SKM-1 treated with dmso at 0.1 percent for 144 hours (cell line): ENCODE data around the gene NPVF.

ENCODE experiments used
- DNase-seq: peaks from one replicate; lab custom pipeline; 2025; ENCODE audit not compliant: unreplicated experiment; lab: John Stamatoyannopoulos, UW

The NPVF gene, protein sequence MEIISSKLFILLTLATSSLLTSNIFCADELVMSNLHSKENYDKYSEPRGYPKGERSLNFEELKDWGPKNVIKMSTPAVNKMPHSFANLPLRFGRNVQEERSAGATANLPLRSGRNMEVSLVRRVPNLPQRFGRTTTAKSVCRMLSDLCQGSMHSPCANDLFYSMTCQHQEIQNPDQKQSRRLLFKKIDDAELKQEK

DNA sequence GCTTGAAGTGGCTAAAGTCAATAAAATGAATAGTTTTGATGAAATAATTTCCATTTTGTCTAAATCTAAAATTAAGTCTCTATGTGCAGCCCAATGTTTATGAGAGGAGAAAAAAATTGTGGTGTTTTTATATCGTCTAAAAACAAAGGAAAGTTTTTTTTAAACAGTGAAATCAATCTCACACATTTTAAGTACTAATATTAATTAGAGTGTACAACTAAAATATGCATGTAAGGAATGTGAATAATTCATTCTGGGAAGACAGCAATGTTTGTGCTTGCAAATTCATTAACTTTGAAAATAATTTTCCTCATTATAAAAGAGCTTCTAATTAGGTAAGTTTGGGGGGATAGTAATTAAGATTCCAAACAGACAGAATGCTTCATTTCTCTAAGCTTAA is at the start of gene NPVF:
TSS of gene NPVF (minus strand) at position 101 of the 400 bp plus-strand sequence. CDS start at position 54, 47 bp downstream.
- DNase-seq, result no peak

DNA sequence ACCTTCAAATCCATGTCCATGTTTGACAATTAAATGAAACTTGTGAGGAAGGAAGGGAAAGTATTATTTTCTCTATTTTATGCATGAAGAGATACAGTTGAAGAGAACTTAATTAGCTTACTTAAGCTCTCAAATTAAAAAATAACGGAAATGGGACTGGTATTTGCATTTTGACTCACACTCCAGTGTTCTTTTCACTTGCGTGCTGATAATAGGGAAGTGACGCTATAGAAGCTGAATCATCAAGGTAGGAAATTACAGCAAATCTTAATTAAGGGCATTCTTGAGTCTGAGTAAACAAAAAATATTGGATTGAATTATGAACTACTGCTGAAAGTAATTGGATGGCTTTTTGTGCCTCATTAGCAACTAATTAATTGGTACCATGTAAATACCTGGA is 44.0 kb upstream of the NPVF start:
- DNase-seq, result no peak

DNA sequence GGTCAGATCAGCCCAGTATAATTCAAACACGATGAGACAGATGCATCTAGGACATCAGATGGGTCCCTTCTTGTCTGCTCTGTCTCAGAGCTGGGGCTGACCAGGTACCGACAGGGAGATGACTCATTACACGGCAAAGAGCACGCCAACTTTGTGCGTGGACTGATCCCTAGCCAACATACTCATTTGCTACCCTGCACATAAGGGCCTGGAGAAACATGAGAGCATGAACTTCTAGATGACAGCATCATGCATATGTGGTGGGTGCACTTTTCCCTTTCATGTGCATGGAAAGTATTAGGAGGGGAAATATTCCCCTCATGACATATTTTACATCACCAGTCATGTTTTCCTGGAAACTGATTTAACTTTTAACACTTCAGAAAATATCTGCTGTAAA is 35.1 kb upstream of the NPVF start:
- DNase-seq, result no peak

GRCh38 chr7:25262586-25262985 is 34.3 kb upstream of the NPVF start:
- DNase-seq, result no peak

DNA sequence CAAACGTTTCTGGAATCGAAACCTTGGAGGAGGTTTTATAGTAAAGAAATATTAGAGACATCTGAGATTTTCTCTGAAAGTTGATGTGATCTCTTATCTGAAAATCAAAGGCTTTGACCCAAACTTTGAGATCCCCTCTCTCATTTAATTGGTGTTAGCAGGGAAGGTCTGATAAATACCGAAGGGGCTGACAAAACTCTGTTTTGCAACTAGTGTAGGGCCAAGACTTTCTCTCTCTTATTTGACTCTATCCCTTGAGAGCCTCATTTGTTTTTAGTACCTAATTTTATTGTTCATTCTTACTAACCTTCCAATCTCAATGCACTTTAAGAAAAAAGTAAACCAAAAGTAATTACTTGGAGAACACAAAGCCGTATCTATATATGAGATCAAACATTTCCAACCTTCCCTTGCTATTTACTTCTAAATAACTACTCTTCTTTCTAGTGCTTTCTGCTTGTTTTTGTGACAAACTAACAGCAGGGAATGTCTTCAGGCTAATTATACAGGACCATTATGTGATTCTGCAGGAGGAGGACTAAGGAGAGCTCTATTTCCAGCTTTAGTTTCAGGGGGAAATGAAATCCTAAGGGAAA is 33.4 kb upstream of the NPVF start:
- DNase-seq, result no peak

DNA sequence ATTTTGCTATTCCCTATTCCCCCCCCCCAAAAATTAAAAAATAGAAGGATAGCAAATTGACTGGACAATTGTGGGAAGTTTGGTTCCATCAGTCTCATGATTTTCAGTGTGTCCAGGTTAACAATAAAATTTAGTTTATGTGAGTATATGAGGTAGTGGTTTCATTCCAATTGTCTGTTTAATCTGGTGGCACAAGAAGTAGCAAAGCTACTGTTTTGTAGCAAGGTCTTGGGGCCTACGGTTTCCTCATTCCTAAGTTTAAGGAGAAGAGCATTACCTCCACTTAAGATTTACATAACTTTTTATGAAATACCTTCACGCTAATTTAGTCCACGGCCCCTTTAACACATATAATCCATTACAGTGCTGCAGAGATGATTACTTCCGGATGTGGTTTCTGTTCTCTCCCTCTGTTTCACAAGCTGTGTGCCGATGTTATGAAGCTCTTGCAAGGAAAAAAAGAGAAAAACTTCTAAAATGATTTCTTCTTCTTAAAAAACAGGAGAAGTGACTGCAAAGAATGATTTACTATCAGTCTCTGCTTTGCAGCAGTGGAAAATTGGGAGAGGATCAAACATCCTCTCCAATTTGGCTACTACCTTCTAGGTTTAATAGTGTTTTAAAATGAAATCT is 32.7 kb upstream of the NPVF start:
- peak; percentile 42 for DNase-seq

- peak; percentile 72 for DNase-seq
Measured at GRCh38 chr7:25259487-25260243, 31.4 kb upstream of the NPVF start.

DNA sequence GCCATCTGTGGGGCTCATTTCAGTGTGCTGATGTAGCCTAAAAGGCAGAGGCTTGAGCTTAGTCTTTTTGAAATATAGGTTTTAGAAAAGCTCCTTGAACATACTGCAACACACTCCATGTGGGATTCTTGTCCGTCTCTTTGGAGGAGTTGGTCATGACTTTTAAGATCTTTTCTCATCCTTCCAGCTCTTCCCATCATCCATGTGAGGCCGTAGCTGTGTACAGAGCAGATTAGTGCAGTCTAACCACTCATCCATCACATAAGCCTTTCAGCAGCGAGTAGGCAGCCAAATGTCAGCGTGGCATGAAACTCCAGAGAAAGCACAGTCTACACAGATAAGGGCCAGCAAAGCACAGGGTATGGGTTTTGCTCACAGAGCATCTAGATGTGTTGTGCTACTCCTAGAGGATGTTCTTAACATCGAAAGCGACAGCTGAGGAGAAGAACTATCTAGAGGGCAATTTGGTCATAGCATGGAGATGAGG is 28.1 kb upstream of the NPVF start:
- no peak for DNase-seq

DNA sequence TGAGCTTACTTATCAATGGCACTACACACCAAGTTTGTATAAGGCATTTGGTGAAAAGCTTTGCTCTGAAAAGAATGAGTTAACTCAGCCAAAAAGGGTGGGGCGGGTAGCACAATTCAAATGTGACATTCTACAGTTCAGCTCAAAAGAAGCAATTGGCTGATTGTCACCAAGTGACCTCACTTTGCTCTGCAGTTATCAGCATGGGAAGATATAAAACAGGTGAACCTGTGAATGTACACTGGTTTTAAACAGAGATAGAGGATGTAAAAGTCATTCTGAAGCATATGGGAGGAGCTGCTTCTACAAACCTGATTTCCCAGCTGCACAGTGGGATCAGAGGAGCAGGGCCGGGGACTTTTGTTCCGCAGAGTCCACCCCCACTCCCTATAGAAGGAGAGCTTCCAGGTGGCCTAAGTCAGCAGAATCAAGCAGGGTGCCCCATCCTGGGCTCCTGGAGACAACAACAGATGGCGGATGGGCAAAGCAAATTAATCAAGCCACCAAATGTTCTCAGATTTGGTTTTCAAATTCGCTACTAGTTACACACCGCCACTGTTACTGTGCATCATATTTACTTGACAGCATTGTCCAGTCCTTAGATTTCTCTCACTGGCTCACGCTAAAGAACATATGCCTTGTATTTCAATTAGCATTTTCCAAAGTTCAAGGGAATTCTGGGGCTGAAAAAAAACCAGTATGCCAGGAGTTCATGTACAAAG is 27.5 kb upstream of the NPVF start:
- DNase-seq, result no peak

GRCh38 chr7:25254604-25255003 is 26.3 kb upstream of the NPVF start:
- no peak for DNase-seq

DNA sequence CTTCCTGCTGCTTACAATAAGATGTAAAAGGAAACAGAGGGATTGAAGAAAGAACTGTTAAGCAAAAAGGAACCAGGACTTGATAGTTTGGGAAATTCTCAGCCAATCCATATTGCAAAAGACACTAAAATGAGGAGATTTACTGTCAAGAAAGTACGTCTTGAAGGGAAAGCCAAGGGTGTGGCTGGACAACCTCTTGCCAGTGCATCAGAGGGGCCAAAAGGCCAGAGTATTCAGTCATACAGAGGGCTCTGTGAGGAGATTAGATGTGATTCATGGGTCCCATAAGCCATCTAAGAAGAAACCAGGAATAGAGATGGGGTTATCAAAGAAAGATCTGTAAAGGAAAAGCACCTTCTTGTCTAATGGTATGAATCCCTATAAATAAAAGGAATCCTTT is 25.4 kb upstream of the NPVF start:
- DNase-seq, result no peak

- no peak for DNase-seq
Measured at GRCh38 chr7:25250386-25250785, 22.1 kb upstream of the NPVF start.

- DNase-seq, result no peak
Measured at GRCh38 chr7:25249772-25250171, 21.5 kb upstream of the NPVF start.

- DNase-seq, result no peak
Measured at GRCh38 chr7:25246306-25246705, 18.0 kb upstream of the NPVF start.

GRCh38 chr7:25244254-25245033 is 16.2 kb upstream of the NPVF start:
- DNase-seq, result no peak

DNA sequence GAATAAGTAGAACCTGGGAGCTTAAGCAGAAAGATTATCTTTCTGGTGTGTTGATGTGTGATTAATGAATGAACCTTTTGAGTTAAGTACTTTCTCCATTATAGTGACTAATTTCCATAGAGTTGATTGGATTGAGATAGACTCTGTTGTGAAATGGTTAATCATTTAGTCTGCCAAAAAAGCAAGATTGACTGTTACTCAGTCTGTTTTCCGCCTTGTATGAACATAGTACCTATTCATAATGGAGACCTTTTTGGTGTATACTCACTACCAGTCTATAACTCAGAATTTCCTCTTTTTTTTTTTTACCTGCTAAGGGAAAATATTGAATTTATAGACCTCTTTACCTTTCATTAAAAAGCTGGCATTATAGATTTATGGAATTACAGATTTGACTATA is 14.4 kb upstream of the NPVF start:
- no peak for DNase-seq

DNA sequence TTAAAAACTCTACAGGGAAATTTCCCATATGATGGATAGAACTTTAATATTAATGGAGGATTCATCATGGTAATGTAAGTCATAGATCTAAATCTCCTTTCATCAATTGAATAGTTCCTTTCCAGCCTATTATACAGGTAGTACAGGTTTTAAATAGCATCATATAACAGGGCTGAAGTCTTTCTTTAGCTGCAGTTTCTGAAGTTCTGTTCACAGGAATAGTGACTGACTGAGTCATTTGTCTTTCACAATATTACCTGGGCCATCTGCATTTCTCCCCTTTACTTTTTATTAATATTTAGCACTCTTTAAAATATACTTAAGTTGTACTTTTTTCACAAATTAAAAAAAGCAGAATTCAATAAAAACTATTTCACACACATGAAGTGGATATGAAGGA is 12.6 kb upstream of the NPVF start:
- DNase-seq, result no peak

DNA sequence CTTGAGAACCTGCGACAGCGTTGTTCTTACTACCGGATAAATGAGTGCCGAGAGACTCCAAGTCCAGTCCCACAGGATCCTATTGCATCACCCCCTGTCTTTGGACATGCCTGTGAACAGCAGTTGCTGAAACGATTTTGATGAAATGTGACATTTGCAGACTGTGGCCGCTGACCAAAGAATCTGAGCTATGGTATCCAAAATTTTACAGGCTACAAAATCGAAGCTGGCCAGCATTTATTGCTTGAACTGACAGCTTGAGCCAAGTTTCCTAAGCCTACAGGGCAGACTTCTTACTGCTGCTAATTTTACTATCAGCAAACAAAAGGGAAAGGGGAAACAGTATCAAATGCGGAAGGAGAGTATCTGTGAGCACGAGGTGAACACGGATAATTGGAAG is 12.1 kb upstream of the NPVF start:
- no peak for DNase-seq

GRCh38 chr7:25239888-25240287 is 11.6 kb upstream of the NPVF start:
- no peak for DNase-seq

DNA sequence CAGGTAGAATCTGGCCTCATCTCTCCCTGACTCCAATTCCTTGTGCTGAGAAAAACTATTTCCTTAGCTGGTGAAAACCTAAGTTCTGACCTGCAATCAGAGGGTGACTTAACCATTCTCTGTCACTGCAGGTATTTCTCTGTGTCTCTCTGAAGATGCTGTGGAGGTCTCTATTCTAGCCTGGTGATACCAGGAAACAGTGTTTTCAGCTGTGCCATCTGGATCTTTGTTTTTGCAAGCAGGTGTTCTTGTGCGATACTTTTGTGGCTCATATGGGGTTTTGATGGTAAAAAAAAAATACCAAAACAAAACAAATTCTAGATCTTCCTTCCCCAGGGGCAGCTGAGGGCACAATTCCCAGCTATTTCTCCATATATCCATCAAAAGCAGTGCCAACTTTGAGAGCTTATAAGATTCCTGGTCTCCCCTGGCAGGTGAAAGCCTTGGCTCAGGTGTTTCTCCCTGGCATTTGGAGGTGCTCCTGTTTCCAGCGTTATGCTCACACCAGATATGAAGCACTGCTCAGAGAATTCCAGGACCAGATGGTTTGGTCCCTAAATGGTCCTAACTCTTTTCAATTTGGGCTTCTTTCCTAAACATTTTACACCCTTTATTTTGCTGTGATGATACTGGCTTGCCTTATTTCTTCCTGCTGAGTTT is 9.9 kb upstream of the NPVF start:
- no peak for DNase-seq
